Endothelial cell of umbilical vein (primary cell): ENCODE measurements around the gene RWDD4. TPM values are rescaled to one million over a fixed set of nuclear protein-coding genes. Genes with fewer than 3 reads are reported as not detected.

Experiments used
- BruUV-seq: library from RNA; stranded (reverse); fragments of 400-500 nt; replicated peaks from 2 replicates; lab custom pipeline; 2021; lab: Mats Ljungman, UMichigan
- CTCF ChIA-PET: fragments of 300-600, 350-600 bp; sonication (Branson Sonifier 250); formaldehyde crosslinking; loops from one replicate; lab custom pipeline; 2021; ENCODE audit warnings: antibody characterized with exemption, inconsistent platforms; lab: Charles Lee
- POLR2A ChIA-PET: fragments of 300-600, 350-600 bp; sonication (Branson Sonifier 250); formaldehyde crosslinking; loops from one replicate; lab custom pipeline; 2021; ENCODE audit warnings: antibody characterized with exemption, inconsistent platforms; lab: Charles Lee
- DNase-seq: peaks from one replicate; pipeline ENCODE4 v3.0.0-alpha.2; 2011; ENCODE audit warnings: low read depth, low spot score
- FAIRE-seq: peaks from 2 replicates; lab custom pipeline; 2011; peaks lifted over from hg19 to GRCh38; lab: Jason Lieb, UNC
- H2AFZ ChIP-seq: 2 replicates; pipeline ENCODE4 v1.6.0; 2012; ENCODE audit warnings: low read depth, low read length, control low read depth, inconsistent platforms
- H3K27ac ChIP-seq: 2 replicates; pipeline ENCODE4 v1.5.1; 2011; ENCODE audit warnings: low read depth, mild to moderate bottlenecking, control low read depth, low read length, moderate library complexity; ENCODE audit not compliant: insufficient read depth
- H3K27me3 ChIP-seq, 2 experiments: 2 replicates each; pipeline versions ENCODE4 v1.6.0 to v1.6.1; 2011; ENCODE audit warnings: low read length in 2 of 2, mixed read lengths in 1 of 2; ENCODE audit not compliant: control insufficient read depth in 2 of 2, insufficient read depth in 2 of 2
- H3K36me3 ChIP-seq, 2 experiments: 2 replicates in 1 of 2; 3 replicates in 1 of 2; pipeline ENCODE4 v1.5.1; 2011; ENCODE audit warnings: low read length in 2 of 2, mild to moderate bottlenecking in 1 of 2, moderate library complexity in 1 of 2; ENCODE audit not compliant: control insufficient read depth in 2 of 2, insufficient read depth in 2 of 2; ENCODE audit errors: extremely low read depth in 1 of 2
- H3K4me1 ChIP-seq: 3 replicates; pipeline ENCODE4 v1.5.1; 2011; ENCODE audit warnings: mild to moderate bottlenecking, low read length; ENCODE audit not compliant: control insufficient read depth, insufficient read depth; ENCODE audit errors: extremely low read depth
- H3K4me2 ChIP-seq: 2 replicates; pipeline ENCODE4 v1.6.1; 2011; ENCODE audit warnings: low read length, control low read depth, mixed read lengths; ENCODE audit not compliant: insufficient read depth
- H3K4me3 ChIP-seq, 3 experiments: fragments of 200-600 bp in 1 of 3; sonication (generic), shearing (Covaris generic) in 1 of 3; replicated peaks in 1 of 3; 2 replicates each; pipeline ENCODE4 v1.5.1; 2011 to 2016; ENCODE audit warnings: control low read depth in 3 of 3, low read length in 3 of 3, mild to moderate bottlenecking in 2 of 3, inconsistent platforms in 1 of 3, low read depth in 1 of 3, moderate library complexity in 1 of 3; ENCODE audit not compliant: insufficient read depth in 1 of 3
- H3K79me2 ChIP-seq: 2 replicates; pipeline ENCODE4 v1.6.0; 2012; ENCODE audit warnings: low read length, inconsistent platforms; ENCODE audit not compliant: control insufficient read depth, insufficient read depth
- H3K9ac ChIP-seq: replicated peaks from 2 replicates; pipeline ENCODE3; 2011; ENCODE audit warnings: low read length, control low read depth; ENCODE audit not compliant: insufficient read depth; ENCODE audit errors: extremely low read depth
- H3K9me1 ChIP-seq: replicated peaks from 3 replicates; pipeline ENCODE4 v1.6.0; 2011; ENCODE audit warnings: mild to moderate bottlenecking, low read length; ENCODE audit not compliant: control insufficient read depth, insufficient read depth; ENCODE audit errors: extremely low read depth
- H3K9me3 ChIP-seq: replicated peaks from 2 replicates; pipeline ENCODE4 v1.5.1; 2012; ENCODE audit warnings: low read length, inconsistent platforms; ENCODE audit not compliant: control insufficient read depth, insufficient read depth
- H4K20me1 ChIP-seq: replicated peaks from 2 replicates; pipeline ENCODE3; 2011; ENCODE audit warnings: mild to moderate bottlenecking, low read length; ENCODE audit not compliant: control insufficient read depth, insufficient read depth; ENCODE audit errors: extremely low read depth
- CTCF ChIP-seq, 2 donors: IDR thresholded peaks; 1 replicate in 1 of 2; 2 replicates in 1 of 2; pipeline ENCODE4 v1.5.1; 2011; ENCODE audit warnings: low read length in 2 of 2, mild to moderate bottlenecking in 2 of 2, moderate library complexity in 2 of 2, control low read depth in 1 of 2, inconsistent platforms in 1 of 2, low read depth in 1 of 2; ENCODE audit not compliant: insufficient read depth in 1 of 2; ENCODE audit errors: extremely low read depth in 1 of 2
- EZH2 ChIP-seq: IDR thresholded peaks from 2 replicates; pipeline ENCODE4 v1.6.1; 2012; ENCODE audit warnings: borderline replicate concordance, low read depth, mild to moderate bottlenecking, moderate library complexity, low read length, inconsistent platforms; ENCODE audit not compliant: severe bottlenecking
- FOS ChIP-seq: IDR thresholded peaks from 2 replicates; pipeline ENCODE4 v1.6.1; 2011; ENCODE audit warnings: mild to moderate bottlenecking, low read length, moderate library complexity, borderline replicate concordance; ENCODE audit not compliant: insufficient read depth
- GATA2 ChIP-seq: IDR thresholded peaks from 2 replicates; pipeline ENCODE4 v1.7.0; 2011; ENCODE audit warnings: low read depth, mild to moderate bottlenecking, moderate library complexity, mixed read lengths, low read length; ENCODE audit not compliant: insufficient read length, insufficient read depth
- JUN ChIP-seq: IDR thresholded peaks from 2 replicates; pipeline ENCODE4 v1.6.1; 2011; ENCODE audit warnings: borderline replicate concordance, low read depth; ENCODE audit not compliant: insufficient read length, insufficient read depth
- MAX ChIP-seq: IDR thresholded peaks from 2 replicates; pipeline ENCODE4 v1.6.1; 2011; ENCODE audit not compliant: insufficient read depth, insufficient read length
- MYC ChIP-seq: IDR thresholded peaks from one replicate; pipeline ENCODE4 v1.6.1; 2011; ENCODE audit warnings: mild to moderate bottlenecking, low read depth, low read length
- POLR2A ChIP-seq: IDR thresholded peaks from 2 replicates; pipeline ENCODE4 v1.6.1; 2012; ENCODE audit warnings: low read depth, mild to moderate bottlenecking, control low read depth, low read length
- POLR2AphosphoS5 ChIP-seq: IDR thresholded peaks from 2 replicates; pipeline ENCODE4 v1.6.1; 2012; ENCODE audit warnings: low read depth, mild to moderate bottlenecking, control low read depth, low read length, moderate library complexity; ENCODE audit not compliant: insufficient read depth
- dilution Hi-C: fragments of 300-500 bp; cut with MboI; formaldehyde crosslinking; loops from one replicate; pipeline ENCODE4 v1.15.0; 2019; ENCODE audit warnings: low sequenced_read_pairs; ENCODE audit not compliant: extremely low pct_ligation_motif_present
- intact Hi-C: fragments of 100-400 bp; cut with micrococcal nuclease; formaldehyde crosslinking; loops from one replicate; pipeline ENCODE4 v1.10.0; 2022
- polyA plus RNA-seq, 4 experiments: library from polyadenylated mRNA; depleted of rRNA in 3 of 4; stranded (reverse) in 3 of 4; unstranded in 1 of 4; fragments of >200 nt; gene quantifications; 2 replicates each; pipeline versions ENCODE4 v1.2.1 to v1.2.3, GENCODE V29; 2011 to 2012; ENCODE audit warnings: missing spikeins in 1 of 4
- total RNA-seq: library from RNA; stranded (reverse); gene quantifications from 2 replicates; pipeline ENCODE4 v1.2.3, GENCODE V29; 2021

RWDD4 gene
- total and polyA plus RNA-seq, 2 donors (not counting 3 experiments of a cell fraction or from before 2014, with no cell fraction given), result 4.9 to 16.6 TPM

- dilution Hi-C loops, result no loop called here
- ChIA-PET CTCF (interaction anchor here (1.1 kb wide), 2 partner anchors 14 to 222 kb away, joined by 3 to 4 read pairs; no protein-coding TSS in a partner anchor), POLR2A (no interaction called here)
- Histone ChIP-seq H3K36me3 (peaks cover 7 to 22% of the 10 kb centered on the region in 2 experiments), H3K27me3 (no peaks in the 10 kb centered on the region), H4K20me1 (no peaks in the 10 kb centered on the region), H3K4me3 (no peak overlapping the region), H3K9me1 (no peaks in the 10 kb centered on the region), H3K9me3 (no peaks in the 10 kb centered on the region), H3K4me1 (no peaks in the 10 kb centered on the region), H3K79me2 (no peaks in the 10 kb centered on the region), H3K4me2 (no peak overlapping the region), H2AFZ (no peak overlapping the region), H3K9ac (no peak overlapping the region), H3K27ac (no peak overlapping the region)
- TF ChIP-seq POLR2A (no peak), MYC (no peak), GATA2 (no peak), JUN (no peak), MAX (no peak), EZH2 (no peak), FOS (no peak), CTCF (IDR thresholded peaks at IDR 0.05; ENCODE audit: extremely low read depth in 1 of 2, insufficient read depth in 1 of 2, low read depth in 1 of 2, low read length in 2 of 2) (no peak), POLR2AphosphoS5 (no peak)
- FAIRE-seq (no peak), DNase-seq (no peak)
- BruUV-seq, result no TSS peak
- intact Hi-C loops, result no loop called here
These were observed 32.0 kb upstream of the RWDD4 start for GRCh38 chr4:183691006-183691405.
